Tongue (tissue), 3 donors: Measurements from ENCODE around the gene NPIPA7. TPM values are rescaled to one million over a fixed set of nuclear protein-coding genes. Genes with fewer than 3 reads are reported as not detected.
"Not testable (repeated sequence)": the region's sequence is repeated elsewhere in the genome, so short reads cannot be mapped to it uniquely, and the experiment has no call there.

Experiments used
- DNase-seq: peaks from one replicate; pipeline ENCODE4 v3.0.0-alpha.2; 2015
- small RNA-seq: library from RNA; depleted of rRNA; stranded (forward); fragments of <200 nt; gene quantifications from one replicate; pipeline ENCODE3, GENCODE V24; 2014; ENCODE audit warnings: low replicate concordance
- total RNA-seq: library from RNA; depleted of rRNA; stranded (reverse); fragments of >200 nt; gene quantifications from one replicate; pipeline ENCODE4 v1.2.3, GENCODE V29; 2014

NPIPA7 gene
- total RNA-seq, 1 donor from 2014 or later, result 4.0 TPM

- DNase-seq, result not testable (repeated sequence)
Observed at GRCh38 chr16:16420515-16420914, 41.6 kb downstream of the NPIPA7 start.

GRCh38 chr16:16425146-16425545 lies 46.2 kb downstream of the NPIPA7 start:
- not testable (repeated sequence) for DNase-seq

- not testable (repeated sequence) for DNase-seq
Observed at GRCh38 chr16:16431135-16431534, 52.2 kb downstream of the NPIPA7 start.

- not testable (repeated sequence) for DNase-seq
Observed at GRCh38 chr16:16434711-16435110, 55.8 kb downstream of the NPIPA7 start.

GRCh38 chr16:16441401-16441800 lies 62.5 kb downstream of the NPIPA7 start:
- DNase-seq, result not testable (repeated sequence)

Small RNAs within 50 kb of the gene (small RNA-seq; reads per million reads assigned to genes)
- gene AC138969.3 (not detected), gene MIR6511A3 (not detected), gene MIR6770-2 (not detected)

Other genes starting within 250 kb of the NPIPA7 start
- gene ABCC6, start 155.6 kb upstream of the NPIPA7 start, total RNA-seq, result 1.6 TPM
- 70.5 TPM for gene NOMO3, start 146.6 kb upstream of the NPIPA7 start, total RNA-seq